ENCODE measurements around the gene KIF18B. TPM values are rescaled to one million over a fixed set of nuclear protein-coding genes. Genes with fewer than 3 reads are reported as not detected.

KIF18B gene
- total and polyA plus RNA-seq, 2 of the 8 experiments (the other 6 are each of a cell fraction or from before 2014, with no cell fraction given): 39.0 to 59.4 TPM

DNA sequence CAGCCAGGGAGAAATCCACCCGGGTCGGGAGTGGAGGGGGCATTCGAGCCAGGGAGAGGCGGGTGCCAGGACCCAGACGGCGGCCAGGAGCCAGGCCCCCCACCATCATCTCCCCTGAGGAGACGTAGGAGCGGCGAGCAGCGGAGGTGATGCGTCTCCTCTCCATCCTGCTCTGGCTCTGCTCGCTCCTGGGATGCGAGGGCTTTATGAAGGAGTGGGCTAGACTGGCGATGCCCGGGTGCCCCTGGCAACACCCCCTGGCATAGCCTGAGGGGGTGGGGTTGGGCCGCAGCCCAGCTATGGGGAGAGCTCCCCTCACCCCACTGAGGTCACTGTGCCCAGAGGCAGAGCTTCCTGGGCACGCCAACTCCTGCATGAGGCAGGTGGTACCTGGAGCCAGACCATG is 32.2 kb downstream of the KIF18B start, which contains the start of gene GFAP:
Gene GFAP (minus strand): TSS at position 180 of the 406 bp plus-strand sequence. CDS start 14 bp downstream, at position 166.
- Histone ChIP-seq H2BK20ac (ENCODE audit: low read length) (no peak within 1 kb of the TSS), H2BK120ac (replicated peaks; ENCODE audit: low read depth, low read length) (no peak within 1 kb of the TSS), H2AK5ac (ENCODE audit: low read depth, low read length) (no peak within 1 kb of the TSS), H4K91ac (replicated peaks; ENCODE audit: insufficient read length, low read length) (no peak within 1 kb of the TSS), H3K4me3 (ENCODE audit: extremely low read depth in 1 of 4, insufficient read depth in 2 of 4, low read depth in 3 of 4, low read length in 4 of 4) (no peak within 1 kb of the TSS), H3K4me1 (replicated peaks in 1 of 4; ENCODE audit: control insufficient read depth in 3 of 4, insufficient read depth in 4 of 4, low read length in 3 of 4) (peaks cover 0 to 7% (median 6%) of the 10 kb centered on the region in 4 experiments; a peak in 5 of 7 replicates), H3K4me2 (ENCODE audit: insufficient read depth in 1 of 2, low read depth in 2 of 2, low read length in 2 of 2) (no peak within 1 kb of the TSS), H2AFZ (ENCODE audit: low read length) (no peak within 1 kb of the TSS), H2BK15ac (ENCODE audit: low read length) (no peak within 1 kb of the TSS), H3K27me3 (replicated peaks in 1 of 4; ENCODE audit: control insufficient read depth in 3 of 4, extremely low read depth in 1 of 4, insufficient read depth in 3 of 4, low read length in 3 of 4) (peaks cover 0 to 21% (median 14%) of the 10 kb centered on the region in 4 experiments; a peak in 6 of 7 replicates), H3K18ac (ENCODE audit: extremely low read depth, low read length) (no peak within 1 kb of the TSS), H3K79me1 (ENCODE audit: low read depth, low read length) (no peaks in the 10 kb centered on the region), H3K23ac (ENCODE audit: insufficient read length) (no peak within 1 kb of the TSS), H2BK12ac (ENCODE audit: low read depth, low read length) (0 out of 2 replicates have a peak within 1 kb of the TSS, but pooled peaks have one; percentile 84), H4K8ac (ENCODE audit: extremely low read depth, insufficient read depth, low read length) (no peak within 1 kb of the TSS; the same call in 1 of the 2 replicates), H3K14ac (ENCODE audit: insufficient read length) (no peak within 1 kb of the TSS), H3K9ac (replicated peaks in 1 of 4; ENCODE audit: extremely low read depth in 1 of 4, low read depth in 3 of 4, low read length in 3 of 4) (no peak within 1 kb of the TSS), H3K9me3 (ENCODE audit: insufficient read depth in 2 of 2, low read depth in 1 of 2, low read length in 1 of 2) (no peaks in the 10 kb centered on the region), H3K27ac (ENCODE audit: low read depth, low read length) (no peak within 1 kb of the TSS), H3K36me3 (ENCODE audit: control insufficient read depth in 2 of 4, insufficient read depth in 4 of 4, low read length in 3 of 4) (no peaks in the 10 kb centered on the region), H3K4ac (replicated peaks; ENCODE audit: insufficient read length, low read depth, low read length) (no peak within 1 kb of the TSS), H3K23me2 (ENCODE audit: low read depth, low read length) (peaks cover 6% of the 10 kb centered on the region), H4K5ac (ENCODE audit: insufficient read length, low read depth, low read length) (no peak within 1 kb of the TSS), H2BK5ac (ENCODE audit: low read depth, low read length) (no peak within 1 kb of the TSS), H3K79me2 (ENCODE audit: control insufficient read depth in 1 of 2, insufficient read depth in 2 of 2, low read length in 2 of 2) (no peaks in the 10 kb centered on the region), H4K20me1 (replicated peaks in 1 of 2; ENCODE audit: control insufficient read depth in 1 of 2, insufficient read depth in 2 of 2, low read length in 2 of 2) (no peaks in the 10 kb centered on the region), H3K56ac (replicated peaks; ENCODE audit: insufficient read length, low read depth, low read length) (no peak within 1 kb of the TSS)
- no peak for FAIRE-seq
- CTCF ChIA-PET (ENCODE audit: partially characterized antibody): interaction anchor here (0.6 to 3.6 kb wide), 6 partner anchors 13 to 339 kb away, joined by 3 to 29 read pairs (median 3); no protein-coding TSS in a partner anchor
- 83% methylated on average over 15 of the region's 17 CpGs; no CpG with 5 or more reads in 1 of the 2 experiments for WGBS, 2 experiments (ENCODE audit: extremely low coverage in 1 of 2, insufficient coverage in 1 of 2, insufficient read length in 1 of 2, insufficient replicate concordance in 2 of 2, low coverage in 1 of 2, low lambda C conversion rate in 2 of 2, missing lambda C conversion rate in 1 of 2)
- POLR2A ChIA-PET (ENCODE audit: partially characterized antibody): no interaction called here
- DNase-seq (ENCODE audit: low read depth in 1 of 2, low spot score in 2 of 2): no peak
- no peak for TF ChIP-seq RBBP5 (IDR thresholded peaks at IDR 0.05; ENCODE audit: borderline replicate concordance, low read depth, low read length)
- no peak for TF ChIP-seq EZH2 (IDR thresholded peaks at IDR 0.05; ENCODE audit: low read depth, low read length, severe bottlenecking)
- no peak for TF ChIP-seq SIN3A (conservative IDR thresholded peaks at IDR 0.05 in 1 of 2, IDR thresholded peaks at IDR 0.05 in 1 of 2; ENCODE audit: low read depth in 1 of 2, low read length in 2 of 2)
- no peak for TF ChIP-seq CBX8 (IDR thresholded peaks at IDR 0.05; ENCODE audit: borderline replicate concordance, low read depth, low read length)
